Dermis blood vessel endothelial cell (primary cell): Measurements from ENCODE around the gene CACNA1A. TPM values are rescaled to one million over a fixed set of nuclear protein-coding genes. Genes with fewer than 3 reads are reported as not detected.

ENCODE experiments used
- DNase-seq: peaks from one replicate; pipeline ENCODE4 v3.0.0; 2010
- total RNA-seq: library from RNA; depleted of rRNA; stranded (reverse); fragments of >200 nt; gene quantifications from 2 replicates; pipeline ENCODE4 v1.2.3, GENCODE V29; 2014

CACNA1A gene
- total RNA-seq, 1 donor from 2014 or later: 0.17 TPM

DNA sequence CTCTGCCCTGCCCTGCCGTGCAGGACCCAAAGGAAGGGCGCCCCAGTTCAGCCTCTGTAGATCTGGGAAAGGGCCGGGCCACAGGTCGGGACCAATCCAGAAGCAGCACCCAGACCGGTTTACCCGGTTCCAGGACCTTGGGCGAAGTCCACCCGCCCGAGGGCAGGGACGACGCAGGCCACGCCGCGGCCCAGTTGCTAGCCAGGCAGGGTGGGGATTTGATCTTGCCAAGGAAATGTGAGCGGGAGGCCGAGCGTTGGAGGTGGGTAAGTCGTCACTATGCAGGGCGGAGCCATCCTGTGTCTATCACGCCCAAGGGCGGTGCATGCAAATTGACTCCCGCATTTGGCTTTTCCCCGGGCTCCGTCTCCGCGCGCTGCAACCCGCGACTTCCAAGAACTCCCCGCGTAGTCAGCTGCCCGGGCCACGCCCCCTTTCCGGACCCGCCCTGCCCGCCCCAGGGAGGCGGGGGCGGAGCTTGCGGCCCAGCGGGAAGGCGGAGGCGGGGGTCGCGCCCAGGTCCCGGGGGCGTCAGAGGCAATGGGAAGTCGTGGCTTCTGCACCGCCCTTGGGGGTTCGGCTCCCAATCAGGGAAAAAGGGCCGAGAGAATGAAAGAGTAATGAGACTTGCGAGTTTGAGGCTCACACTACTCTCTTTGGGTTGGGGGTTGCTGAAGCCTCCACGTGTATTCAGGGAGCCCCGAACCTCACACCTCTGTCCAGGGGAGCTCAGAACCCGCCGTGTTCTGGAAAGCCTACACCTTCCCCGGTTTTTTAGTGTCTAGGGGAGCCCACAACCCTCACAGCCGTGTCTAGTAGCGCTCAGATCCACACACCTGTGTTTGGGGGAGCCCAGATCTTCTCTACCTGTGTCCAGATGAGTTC is 343.3 kb downstream of the CACNA1A start:
- peak; percentile 99 for DNase-seq

DNA sequence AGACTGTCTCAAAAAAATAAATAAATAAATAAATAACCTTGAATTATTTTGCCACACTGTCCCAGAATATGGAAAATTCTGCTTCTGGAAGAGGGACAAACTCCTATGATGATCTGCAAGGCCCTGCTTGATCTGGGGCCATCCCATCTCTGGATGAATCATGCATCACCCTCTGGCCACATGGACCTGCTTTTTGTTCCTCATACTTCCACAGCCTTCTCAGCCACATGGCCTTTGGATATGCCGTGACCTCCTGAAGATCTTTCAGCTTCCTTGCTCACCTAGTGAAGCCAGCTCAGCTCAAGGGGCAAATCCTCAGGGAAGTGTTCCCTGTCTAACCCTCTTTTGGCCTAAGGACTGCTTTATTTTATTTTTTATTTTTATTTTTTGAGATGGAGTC is 345.7 kb downstream of the CACNA1A start:
- no peak for DNase-seq

- DNase-seq: no peak
These were observed 346.6 kb downstream of the CACNA1A start for GRCh38 chr19:13159713-13160112.
